K562 (cell line): ENCODE data around the gene AGAP3. TPM values are rescaled to one million over a fixed set of nuclear protein-coding genes. Genes with fewer than 3 reads are reported as not detected.

Experiments used
- FOXM1 ChIP-seq, 2 experiments: fragments of 450-650 bp in 1 of 2; sonication (generic) in 1 of 2; formaldehyde crosslinking in 1 of 2; IDR thresholded peaks; 2 replicates each; pipeline versions ENCODE4 v1.6.1 to v1.9.0; 2017 to 2022; ENCODE audit warnings: low read depth in 2 of 2, mild to moderate bottlenecking in 2 of 2, missing genetic modification reagents in 1 of 2, moderate library complexity in 1 of 2
- FOXP1 ChIP-seq: sonication (generic); formaldehyde crosslinking; IDR thresholded peaks from 2 replicates; pipeline ENCODE4 v1.8.0; 2022; ENCODE audit warnings: mild to moderate bottlenecking, missing genetic modification reagents
- HDGF ChIP-seq: fragments of 450-650 bp; IDR thresholded peaks from 2 replicates; pipeline ENCODE4 v1.6.1; 2016
- JUN ChIP-seq, 2 experiments: sonication (generic) in 1 of 2; formaldehyde crosslinking in 1 of 2; IDR thresholded peaks; 2 replicates each; pipeline versions ENCODE4 v1.6.1 to v1.8.0; 2012 to 2022; ENCODE audit warnings: borderline replicate concordance in 2 of 2, mild to moderate bottlenecking in 2 of 2, improper control_type of control experiment in 1 of 2, low read depth in 1 of 2, low read length in 1 of 2, missing genetic modification reagents in 1 of 2
- MEF2A ChIP-seq: IDR thresholded peaks from 2 replicates; pipeline ENCODE4 v1.6.1; 2011; ENCODE audit warnings: low read depth, mild to moderate bottlenecking, low read length, moderate library complexity; ENCODE audit not compliant: control insufficient read depth
- MYC ChIP-seq, 2 experiments: fragments of 250-450 bp in 1 of 2; sonication (Bioruptor Pico) in 1 of 2; IDR thresholded peaks; 2 replicates each; pipeline versions ENCODE4 v1.5.1 to v1.6.1; 2012 to 2021; ENCODE audit warnings: low read depth in 2 of 2, borderline replicate concordance in 1 of 2, improper control_type of control experiment in 1 of 2, low read length in 1 of 2, mild to moderate bottlenecking in 1 of 2, moderate library complexity in 1 of 2
- NFE2L1 ChIP-seq: fragments of 450-650 bp; IDR thresholded peaks from 2 replicates; pipeline ENCODE4 v1.6.1; 2016; ENCODE audit warnings: missing genetic modification characterization, low read depth, mild to moderate bottlenecking, missing compliant biosample characterization, moderate library complexity, borderline replicate concordance
- NR1H2 ChIP-seq: sonication (generic); formaldehyde crosslinking; IDR thresholded peaks from 2 replicates; pipeline ENCODE4 v1.4.0; 2020; ENCODE audit warnings: mild to moderate bottlenecking, missing genetic modification reagents
- POU5F1 ChIP-seq: fragments of 150-350 bp; IDR thresholded peaks from 2 replicates; pipeline ENCODE4 v1.6.1; 2014; ENCODE audit warnings: borderline replicate concordance, low read length, low read depth, mild to moderate bottlenecking; ENCODE audit not compliant: partially characterized antibody
- PTBP1 ChIP-seq: fragments of 200-400 bp; formaldehyde crosslinking; IDR thresholded peaks from 2 replicates; pipeline ENCODE4 v1.6.1; 2017; ENCODE audit warnings: low read depth, low read length
- RBM14 ChIP-seq: fragments of 200-400 bp; formaldehyde crosslinking; IDR thresholded peaks from 2 replicates; pipeline ENCODE4 v1.6.1; 2018; ENCODE audit warnings: low read depth, mild to moderate bottlenecking, low read length, moderate library complexity, borderline replicate concordance; ENCODE audit not compliant: insufficient read depth
- SLC30A9 ChIP-seq: fragments of 250-450 bp; sonication (Bioruptor Pico); IDR thresholded peaks from 2 replicates; pipeline ENCODE4 v1.8.0; 2022; ENCODE audit warnings: mild to moderate bottlenecking, moderate library complexity
- SNIP1 ChIP-seq: fragments of 450-650 bp; IDR thresholded peaks from 2 replicates; pipeline ENCODE4 v1.7.1; 2017; ENCODE audit warnings: low read depth, mild to moderate bottlenecking
- TCF7 ChIP-seq: sonication (generic); IDR thresholded peaks from 2 replicates; pipeline ENCODE4 v1.6.1; 2016; ENCODE audit warnings: antibody characterized with exemption, borderline replicate concordance
- TEAD1 ChIP-seq, 2 experiments: fragments of 450-650 bp in 1 of 2; sonication (generic) in 1 of 2; formaldehyde crosslinking; IDR thresholded peaks; 2 replicates each; pipeline versions ENCODE4 v1.4.0 to v1.8.0; 2020 to 2022; ENCODE audit warnings: mild to moderate bottlenecking in 2 of 2, missing genetic modification reagents in 1 of 2
- THAP7 ChIP-seq: fragments of 250-450 bp; sonication (Bioruptor Pico); IDR thresholded peaks from 2 replicates; pipeline ENCODE4 v1.5.0; 2021
- ZNF12 ChIP-seq: sonication (generic); formaldehyde crosslinking; IDR thresholded peaks from 2 replicates; pipeline ENCODE4 v1.4.0; 2020; ENCODE audit warnings: mild to moderate bottlenecking, missing genetic modification reagents
- polyA plus RNA-seq, 8 experiments: library from polyadenylated mRNA; depleted of rRNA in 4 of 8; stranded (reverse) in 5 of 8; unstranded in 3 of 8; fragments of >200 nt; fragmentation: Nextera tagmentation in 2 of 8; fragmentation: Illumina TruSeq in 1 of 8; extraction: Ambion mirVana in 2 of 8; extraction: Trizol in 1 of 8; gene quantifications; 2 replicates each; pipeline versions ENCODE4 v1.2.1 to v1.2.3, GENCODE V29; 2011 to 2014; ENCODE audit warnings: inconsistent platforms in 1 of 8, missing spikeins in 1 of 8
- total RNA-seq, 7 experiments: library from RNA; depleted of rRNA in 6 of 7; stranded (reverse); fragments of >200 nt in 6 of 7; fragmentation: Illumina TruSeq in 2 of 7; extraction: Trizol in 2 of 7; gene quantifications; 2 replicates each; pipeline versions ENCODE4 v1.2.1 to v1.2.3, GENCODE V29; 2011 to 2021; ENCODE audit warnings: low replicate concordance in 1 of 7
- TF ChIP-seq, protein P1 (sequence below): fragments of 450-650 bp; IDR thresholded peaks from 2 replicates; pipeline ENCODE4 v1.6.1; 2016; ENCODE audit warnings: antibody characterized with exemption
- TF ChIP-seq, protein P2 (sequence below): fragments of 450-650 bp; IDR thresholded peaks from 2 replicates; pipeline ENCODE4 v1.6.1; 2016; ENCODE audit warnings: missing biosample characterization, missing genetic modification characterization
- TF ChIP-seq, protein P3 (sequence below): fragments of 450-650 bp; IDR thresholded peaks from 2 replicates; pipeline ENCODE4 v1.6.1; 2014; ENCODE audit warnings: low read depth, mild to moderate bottlenecking, moderate library complexity, borderline replicate concordance

The AGAP3 gene
- total and polyA plus RNA-seq, 9 of the 15 experiments (the other 6 are each of a cell fraction or from before 2014, with no cell fraction given): 3.4 to 208 (median 62.2) TPM

DNA sequence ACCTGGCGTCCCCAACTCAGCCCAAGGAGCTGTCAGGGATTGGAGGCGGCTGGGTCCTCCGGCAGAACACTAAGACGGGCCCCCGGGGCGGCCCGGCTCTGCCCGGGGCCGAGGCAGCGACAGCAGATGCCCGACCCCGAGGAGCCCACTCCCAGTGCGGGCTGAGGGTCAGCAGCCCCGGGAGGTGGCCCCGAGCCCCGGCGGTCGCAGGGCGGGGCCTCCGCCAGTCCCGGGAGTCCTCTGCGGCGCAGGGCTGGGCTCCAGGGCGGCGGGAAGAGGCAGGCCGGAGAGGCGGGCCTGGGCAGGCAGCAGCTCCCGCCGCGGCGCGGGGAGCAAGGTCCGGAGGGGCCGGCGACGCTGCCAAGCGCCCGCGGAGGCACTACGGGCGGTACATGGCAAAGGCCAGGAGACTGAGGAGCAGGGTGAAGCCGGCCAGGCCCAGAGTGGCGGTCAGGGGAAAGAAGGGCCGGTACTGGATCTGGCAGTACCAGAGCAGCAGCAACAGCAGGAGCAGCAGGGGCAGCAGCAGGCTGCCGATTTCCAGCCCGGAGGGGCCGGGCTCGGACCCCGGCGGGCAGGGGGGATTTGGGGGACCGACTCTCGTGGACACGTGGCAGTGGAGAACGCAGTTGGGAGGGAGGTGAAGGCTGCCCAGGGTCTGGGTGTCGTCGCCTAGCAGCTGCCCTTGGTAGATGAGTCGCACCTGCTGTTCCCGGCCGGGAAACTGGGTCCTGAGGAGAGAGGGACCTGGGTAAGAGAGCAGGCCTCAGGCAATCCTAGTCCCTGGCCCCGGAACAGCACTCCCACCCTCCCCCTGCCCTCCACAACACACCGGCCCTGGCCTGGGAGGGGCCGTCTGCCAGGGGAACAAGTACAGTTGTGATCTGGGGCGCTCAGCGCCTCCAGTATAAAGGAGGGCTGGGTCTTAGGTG is 4.8 kb upstream of the AGAP3 start (continued):
- TF ChIP-seq FOXM1 (IDR thresholded peaks at IDR 0.05; ENCODE audit: low read depth) (no peak), FOXM1 (CRISPR knock-in tag; IDR thresholded peaks at IDR 0.05; ENCODE audit: low read depth) (peak; percentile 49; the same call in 1 of the 2 replicates), TCF7 (peak; percentile 12; the same call in 1 of the 2 replicates), SLC30A9 (CRISPR knock-in tag) (0 out of 2 replicates have a peak, but pooled peaks have one; percentile 45), NR1H2 (CRISPR knock-in tag) (no peak), RBM14 (0 out of 2 replicates have a peak, but pooled peaks have one; percentile 19), ZNF12 (0 out of 2 replicates have a peak, but pooled peaks have one; percentile 18), SNIP1 (no peak), NFE2L1 (no peak), TEAD1 (CRISPR knock-in tag; IDR thresholded peaks at IDR 0.05) (0 out of 4 replicates have a peak, but pooled peaks have one; percentile 13 to 41), HDGF (peak; percentile 22; the same call in 1 of the 2 replicates), JUN (IDR thresholded peaks at IDR 0.05; ENCODE audit: borderline replicate concordance, low read depth, low read length) (no peak), JUN (CRISPR knock-in tag; IDR thresholded peaks at IDR 0.05; ENCODE audit: borderline replicate concordance) (0 out of 2 replicates have a peak, but pooled peaks have one; percentile 23), FOXP1 (peak; percentile 37), MYC (IDR thresholded peaks at IDR 0.05; ENCODE audit: low read depth, low read length) (peak; percentile 3; the same call in 1 of the 2 replicates), MYC (CRISPR knock-in tag; IDR thresholded peaks at IDR 0.05; ENCODE audit: borderline replicate concordance, low read depth) (peak; percentile 84), THAP7 (CRISPR knock-in tag) (0 out of 2 replicates have a peak, but pooled peaks have one; percentile 35), MEF2A (no peak), POU5F1 (peak; percentile 43), PTBP1 (no peak)
- TF ChIP-seq, protein P1, sequence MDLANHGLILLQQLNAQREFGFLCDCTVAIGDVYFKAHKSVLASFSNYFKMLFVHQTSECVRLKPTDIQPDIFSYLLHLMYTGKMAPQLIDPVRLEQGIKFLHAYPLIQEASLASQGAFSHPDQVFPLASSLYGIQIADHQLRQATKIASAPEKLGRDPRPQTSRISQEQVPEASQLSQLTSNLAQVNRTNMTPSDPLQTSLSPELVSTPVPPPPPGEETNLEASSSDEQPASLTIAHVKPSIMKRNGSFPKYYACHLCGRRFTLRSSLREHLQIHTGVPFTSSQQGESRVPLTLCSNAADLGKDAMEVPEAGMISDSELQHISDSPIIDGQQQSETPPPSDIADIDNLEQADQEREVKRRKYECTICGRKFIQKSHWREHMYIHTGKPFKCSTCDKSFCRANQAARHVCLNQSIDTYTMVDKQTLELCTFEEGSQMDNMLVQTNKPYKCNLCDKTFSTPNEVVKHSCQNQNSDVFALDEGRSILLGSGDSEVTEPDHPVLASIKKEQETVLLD: peak; percentile 16; the same call in 1 of the 2 replicates
- TF ChIP-seq, protein P2, sequence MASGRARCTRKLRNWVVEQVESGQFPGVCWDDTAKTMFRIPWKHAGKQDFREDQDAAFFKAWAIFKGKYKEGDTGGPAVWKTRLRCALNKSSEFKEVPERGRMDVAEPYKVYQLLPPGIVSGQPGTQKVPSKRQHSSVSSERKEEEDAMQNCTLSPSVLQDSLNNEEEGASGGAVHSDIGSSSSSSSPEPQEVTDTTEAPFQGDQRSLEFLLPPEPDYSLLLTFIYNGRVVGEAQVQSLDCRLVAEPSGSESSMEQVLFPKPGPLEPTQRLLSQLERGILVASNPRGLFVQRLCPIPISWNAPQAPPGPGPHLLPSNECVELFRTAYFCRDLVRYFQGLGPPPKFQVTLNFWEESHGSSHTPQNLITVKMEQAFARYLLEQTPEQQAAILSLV (tag): no peak
- TF ChIP-seq, protein P3, sequence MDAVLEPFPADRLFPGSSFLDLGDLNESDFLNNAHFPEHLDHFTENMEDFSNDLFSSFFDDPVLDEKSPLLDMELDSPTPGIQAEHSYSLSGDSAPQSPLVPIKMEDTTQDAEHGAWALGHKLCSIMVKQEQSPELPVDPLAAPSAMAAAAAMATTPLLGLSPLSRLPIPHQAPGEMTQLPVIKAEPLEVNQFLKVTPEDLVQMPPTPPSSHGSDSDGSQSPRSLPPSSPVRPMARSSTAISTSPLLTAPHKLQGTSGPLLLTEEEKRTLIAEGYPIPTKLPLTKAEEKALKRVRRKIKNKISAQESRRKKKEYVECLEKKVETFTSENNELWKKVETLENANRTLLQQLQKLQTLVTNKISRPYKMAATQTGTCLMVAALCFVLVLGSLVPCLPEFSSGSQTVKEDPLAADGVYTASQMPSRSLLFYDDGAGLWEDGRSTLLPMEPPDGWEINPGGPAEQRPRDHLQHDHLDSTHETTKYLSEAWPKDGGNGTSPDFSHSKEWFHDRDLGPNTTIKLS: peak; percentile 64; the same call in 1 of the 2 replicates
